GM13976 (cell line): ENCODE results near the gene RAF1.

Experiments
- DNase-seq: peaks from one replicate; pipeline ENCODE4 v3.0.0; 2012; ENCODE audit warnings: low spot score
- CTCF ChIP-seq: IDR thresholded peaks from 2 replicates; pipeline ENCODE4 v1.5.1; 2012; ENCODE audit warnings: borderline replicate concordance, mild to moderate bottlenecking; ENCODE audit not compliant: insufficient read depth; ENCODE audit errors: extremely low read depth, missing control alignments, control extremely low read depth
- in situ Hi-C: fragments of 300-500 bp; cut with MboI; formaldehyde crosslinking; loops from one replicate; pipeline ENCODE4 v1.12.0; 2022; ENCODE audit warnings: low sequenced_read_pairs, mixed read lengths, inconsistent platforms; ENCODE audit not compliant: unreplicated experiment

RAF1 gene

DNA sequence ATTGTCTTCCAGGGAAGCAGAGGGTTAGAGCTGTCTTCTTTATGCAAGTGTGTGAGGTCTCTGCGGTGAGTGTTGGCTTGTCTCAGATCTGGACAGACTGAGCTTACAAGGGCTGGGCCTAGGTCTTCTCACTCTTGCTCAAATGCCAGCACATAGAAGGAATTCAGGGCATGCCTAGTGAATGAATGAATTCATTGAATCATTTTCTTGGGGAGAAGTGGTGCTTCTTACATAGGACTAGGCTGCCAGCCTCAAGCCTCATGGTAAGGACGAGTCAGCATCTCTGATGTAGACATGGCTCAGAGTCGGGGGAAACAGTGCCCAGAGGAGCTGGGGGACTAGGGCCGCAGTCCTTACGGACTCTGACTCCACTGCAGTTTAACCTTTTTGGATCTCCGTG is 89.8 kb downstream of the RAF1 start:
- no peak for DNase-seq
- in situ Hi-C loops: no loop called here

DNA sequence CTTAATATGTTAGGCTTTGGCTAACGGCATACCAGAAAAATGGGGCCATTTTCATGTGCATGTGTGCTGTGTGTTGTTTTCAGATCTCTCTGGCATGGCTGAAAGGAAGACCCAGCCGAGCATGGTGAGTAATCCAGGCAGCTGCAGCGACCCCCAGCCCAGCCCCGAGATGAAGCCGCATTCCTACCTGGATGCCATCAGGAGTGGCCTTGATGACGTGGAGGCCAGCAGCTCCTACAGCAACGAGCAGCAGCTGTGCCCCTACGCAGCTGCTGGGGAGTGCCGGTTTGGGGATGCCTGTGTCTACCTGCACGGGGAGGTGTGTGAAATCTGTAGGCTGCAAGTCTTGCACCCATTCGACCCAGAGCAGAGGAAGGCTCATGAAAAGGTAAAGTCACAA is 91.9 kb downstream of the RAF1 start:
- in situ Hi-C loops: no loop called here
- no peak for TF ChIP-seq CTCF
- DNase-seq: no peak

More for the DNA sequence above, 89.8 kb downstream of the RAF1 start:
- no peak for TF ChIP-seq CTCF

- no peak for TF ChIP-seq CTCF
- in situ Hi-C loops: no loop called here
- DNase-seq: no peak
Observed at GRCh38 chr3:12569836-12570235, 94.1 kb downstream of the RAF1 start.

GRCh38 chr3:12568747-12569146 is 95.2 kb downstream of the RAF1 start:
- TF ChIP-seq CTCF: no peak
- in situ Hi-C loops: no loop called here

GRCh38 chr3:12566976-12567375 is 96.9 kb downstream of the RAF1 start:
- in situ Hi-C loops: no loop called here
- DNase-seq: no peak
- no peak for TF ChIP-seq CTCF

More at GRCh38 chr3:12568747-12569146, 95.2 kb downstream of the RAF1 start:
- DNase-seq: no peak

DNA sequence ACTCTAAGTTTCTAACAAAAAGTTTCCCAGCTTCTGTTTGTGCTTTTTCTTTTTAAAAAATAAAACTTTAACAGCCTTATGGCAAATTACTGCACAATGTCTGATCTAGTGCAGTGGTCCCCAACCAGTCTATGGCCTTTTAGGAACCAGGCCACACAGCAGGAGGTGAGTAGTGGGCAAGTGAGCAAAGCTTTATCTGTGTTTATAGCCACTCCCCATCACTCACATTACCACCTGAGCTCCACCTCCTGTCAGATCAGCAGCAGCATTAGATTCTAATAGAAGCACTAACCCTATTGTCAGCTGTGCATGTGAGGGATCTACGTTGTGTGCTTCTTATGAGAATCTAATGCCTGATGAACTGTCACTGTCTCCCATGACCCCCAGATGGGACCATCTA is 101.5 kb downstream of the RAF1 start:
- no peak for TF ChIP-seq CTCF
- DNase-seq: no peak
- in situ Hi-C loops: no loop called here

DNA sequence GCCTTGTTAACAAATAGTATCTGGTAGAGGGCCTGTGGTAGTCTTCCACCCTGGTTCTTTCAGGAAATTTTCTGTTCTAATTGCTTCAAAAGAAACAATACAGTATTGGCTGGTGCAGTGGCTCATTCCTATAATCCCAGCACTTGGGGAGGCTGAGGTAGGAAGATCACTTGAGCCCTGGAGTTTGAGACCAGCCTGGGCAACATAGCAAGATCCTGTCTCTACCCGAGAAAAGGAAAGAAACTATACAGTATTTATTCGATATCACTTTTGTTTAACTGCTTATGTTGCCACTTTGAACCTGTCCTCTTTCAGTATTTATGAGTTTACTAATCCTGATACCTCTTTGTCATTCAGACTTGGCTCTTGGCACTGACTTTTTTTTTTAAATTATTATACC is 102.5 kb downstream of the RAF1 start:
- in situ Hi-C loops: no loop called here
- TF ChIP-seq CTCF: no peak

More for the DNA sequence above, 102.5 kb downstream of the RAF1 start:
- no peak for DNase-seq
